ENCODE results near the gene ACSM4. TPM values are rescaled to one million over a fixed set of nuclear protein-coding genes. Genes with fewer than 3 reads are reported as not detected.

The ACSM4 gene
- total and polyA plus RNA-seq, 9 of the 15 experiments (the other 6 are each of a cell fraction or from before 2014, with no cell fraction given), result not detected

- BruUV-seq (replicated peaks), result no TSS peak
- Histone ChIP-seq H3K4me1 (replicated peaks in 1 of 2; ENCODE audit: control insufficient read depth in 2 of 2, insufficient read depth in 2 of 2, low read length in 2 of 2) (peaks cover 4 to 28% of the 10 kb centered on the region in 2 experiments; a peak in 4 of 5 replicates), H3K9ac (ENCODE audit: insufficient read depth in 1 of 2, low read depth in 2 of 2, low read length in 2 of 2) (peak overlapping the region in 1 of 2 experiments; percentile 31; a peak in 1 of 4 replicates), H3K9me1 (ENCODE audit: control insufficient read depth, insufficient read depth, low read length) (no peaks in the 10 kb centered on the region), H3K27ac (ENCODE audit: extremely low read depth, low read depth, low read length) (peak overlapping the region; percentile 36; the same call in 1 of the 3 replicates), H3K79me2 (ENCODE audit: control insufficient read depth, insufficient read depth, low read length) (no peaks in the 10 kb centered on the region), H3K27me3 (ENCODE audit: control insufficient read depth in 2 of 2, insufficient read depth in 2 of 2, low read length in 2 of 2) (no peaks in the 10 kb centered on the region), H4K20me1 (replicated peaks; ENCODE audit: control insufficient read depth, insufficient read depth, low read length) (no peaks in the 10 kb centered on the region), H3K9me3 (replicated peaks; ENCODE audit: control insufficient read depth, insufficient read depth, low read depth, low read length) (no peaks in the 10 kb centered on the region), H2AFZ (ENCODE audit: low read depth, low read length) (peak overlapping the region; percentile 36; the same call in 1 of the 2 replicates), H3K4me3 (no peak overlapping the region), H3K36me3 (ENCODE audit: control insufficient read depth, insufficient read depth, low read length) (no peaks in the 10 kb centered on the region), H3K4me2 (ENCODE audit: insufficient read depth, low read length) (peak overlapping the region; percentile 26; the same call in 1 of the 2 replicates)
- in situ Hi-C loops (cut with MboI), result loop anchor here (5.0 kb wide), 1 partner anchor 60 kb away; no protein-coding TSS in a partner anchor
- ATAC-seq (peak; percentile 83), FAIRE-seq (peak; percentile 81), DNase-seq (ENCODE audit: extremely low read depth in 1 of 4, low spot score in 3 of 4) (peak in 3 of 4 experiments; percentile 9 to 64 (median 13))
- CTCF ChIA-PET (ENCODE audit: low intra/inter-chr PET ratio), result no interaction called here
- intact Hi-C loops (cut with micrococcal nuclease), result loop anchor here (1.0 to 5.0 kb wide), 2 partner anchors 9 to 60 kb away; no protein-coding TSS in a partner anchor
- POLR2A ChIA-PET, result interaction anchor here (0.7 kb wide), 1 partner anchor 15 kb away, joined by 3 read pairs; no protein-coding TSS in a partner anchor
- 11% methylated on average over 5 of the region's 5 CpGs for WGBS (ENCODE audit: insufficient coverage, low coverage, missing lambda C conversion rate)
- TF ChIP-seq RAD21 (CRISPR knock-in tag; conservative IDR thresholded peaks at IDR 0.05 in 1 of 2, IDR thresholded peaks at IDR 0.05 in 1 of 2), result 0 out of 4 replicates have a peak, but pooled peaks of 1 of the 2 experiments have one; percentile 11
- TF ChIP-seq KLF16 (IDR thresholded peaks at IDR 0.05), result no peak
- TF ChIP-seq ELK3 (CRISPR knock-in tag; IDR thresholded peaks at IDR 0.05), result no peak
- no peak for TF ChIP-seq KLF1 (tag; IDR thresholded peaks at IDR 0.05)
- no peak for TF ChIP-seq SAFB2 (IDR thresholded peaks at IDR 0.05; ENCODE audit: borderline replicate concordance, low read depth, low read length, severe bottlenecking)
- no peak for TF ChIP-seq TFAM (CRISPR knock-in tag; conservative IDR thresholded peaks at IDR 0.05)
- TF ChIP-seq ZNF592 (IDR thresholded peaks at IDR 0.05), result peak; percentile 31
- no peak for TF ChIP-seq ZNF324 (CRISPR knock-in tag; IDR thresholded peaks at IDR 0.05)
- TF ChIP-seq ILF3 (IDR thresholded peaks at IDR 0.05; ENCODE audit: borderline replicate concordance), result no peak
- no peak for TF ChIP-seq ATF2 (CRISPR knock-in tag; IDR thresholded peaks at IDR 0.05)
- no peak for TF ChIP-seq ARID3B (CRISPR knock-in tag; IDR thresholded peaks at IDR 0.05; ENCODE audit: borderline replicate concordance)
- no peak for TF ChIP-seq SRSF9 (IDR thresholded peaks at IDR 0.05; ENCODE audit: borderline replicate concordance, low read depth, low read length)
Observed at GRCh38 chr12:7302266-7302986, 1.4 kb upstream of the ACSM4 start.
